Activated naive CD4-positive, alpha-beta T cell treated with anti-CD3 and anti-CD28 coated beads, Interleukin-2, amount 50 U/mL, for 72 hours (primary cell): ENCODE results near the gene KPNA4. TPM values are rescaled to one million over a fixed set of nuclear protein-coding genes. Genes with fewer than 3 reads are reported as not detected.
"Not testable (repeated sequence)": the region's sequence is repeated elsewhere in the genome, so short reads cannot be mapped to it uniquely, and the experiment has no call there.

ENCODE experiments used
- ATAC-seq, 2 donors: fragments of 150-1000 bp; cut with Tn5 transposase; 2 replicates each; pipeline ENCODE4 v1.10.0; 2021; ENCODE audit warnings: mild to moderate bottlenecking in 2 of 2, moderate library complexity in 2 of 2
- DNase-seq, 2 donors: peaks; one replicate each; pipeline ENCODE4 v3.0.0; 2021 to 2022; ENCODE audit warnings: low spot score in 2 of 2
- H3K27ac Mint-ChIP-seq, 2 donors: one replicate each; pipeline ENCODE4 v1.8.0; 2022; ENCODE audit warnings: mild to moderate bottlenecking in 2 of 2, mixed read lengths in 2 of 2
- H3K36me3 Mint-ChIP-seq, 2 donors: one replicate each; pipeline ENCODE4 v1.8.0; 2022; ENCODE audit warnings: mixed read lengths in 2 of 2
- H3K9me3 Mint-ChIP-seq, 2 donors: one replicate each; pipeline ENCODE4 v1.8.0; 2022; ENCODE audit warnings: mixed read lengths in 2 of 2
- total RNA-seq, 2 donors: library from RNA; stranded (reverse); gene quantifications; one replicate each; pipeline ENCODE4 v1.2.3, GENCODE V29; 2022

Gene KPNA4
- total RNA-seq, 2 donors from 2014 or later, result 32.9 to 86.8 TPM

DNA sequence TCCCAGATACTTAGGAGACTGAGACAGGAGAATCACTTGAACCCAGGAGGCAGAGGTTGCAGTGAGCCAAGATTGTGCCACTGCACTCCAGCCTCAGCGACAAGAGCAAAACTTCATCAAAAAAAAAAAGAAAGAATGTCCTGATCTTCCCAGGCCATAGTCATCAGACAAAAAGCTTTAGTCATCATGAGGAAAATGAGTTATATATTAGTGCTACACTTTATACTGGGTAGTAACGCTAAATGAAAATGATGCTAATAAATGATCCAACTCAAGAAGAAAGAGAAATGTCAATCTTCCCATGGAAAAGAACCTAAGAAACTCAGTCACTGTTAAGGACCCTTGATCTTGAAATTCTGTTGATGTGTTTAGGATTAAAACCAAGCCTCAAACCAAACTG, 89.5 kb downstream of the KPNA4 start:
- peaks cover 0 to 4% of the 10 kb centered on the region in 2 donors for H3K9me3 Mint-ChIP-seq
- no peak overlapping the region for H3K27ac Mint-ChIP-seq
- peaks cover 4 to 9% of the 10 kb centered on the region in 2 donors for H3K36me3 Mint-ChIP-seq
- DNase-seq, result no peak
- no peak for ATAC-seq

DNA sequence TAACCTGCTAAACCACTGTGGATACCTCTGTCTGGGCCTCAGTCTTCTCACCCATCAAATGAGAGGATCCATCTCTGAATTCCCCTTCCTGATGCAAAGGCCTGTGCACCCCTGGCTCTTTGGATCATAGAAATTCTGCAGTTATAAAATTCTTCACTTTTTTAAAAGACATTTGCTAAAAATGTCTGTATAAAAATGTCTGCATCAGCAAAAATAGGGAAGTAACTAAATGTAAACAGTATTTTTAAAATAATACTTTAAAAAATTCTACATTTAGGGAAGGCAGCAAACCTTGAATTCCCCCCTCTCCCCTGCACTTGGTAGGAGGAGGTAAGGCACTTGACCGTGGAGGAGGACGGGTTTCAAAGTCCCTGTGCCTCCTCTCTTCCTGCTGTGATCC, 90.2 kb downstream of the KPNA4 start:
- no peak for ATAC-seq
- peaks cover 0 to 4% of the 10 kb centered on the region in 2 donors for H3K9me3 Mint-ChIP-seq
- H3K27ac Mint-ChIP-seq, result no peak overlapping the region
- DNase-seq, result no peak
- H3K36me3 Mint-ChIP-seq, result peaks cover 4 to 12% of the 10 kb centered on the region in 2 donors

DNA sequence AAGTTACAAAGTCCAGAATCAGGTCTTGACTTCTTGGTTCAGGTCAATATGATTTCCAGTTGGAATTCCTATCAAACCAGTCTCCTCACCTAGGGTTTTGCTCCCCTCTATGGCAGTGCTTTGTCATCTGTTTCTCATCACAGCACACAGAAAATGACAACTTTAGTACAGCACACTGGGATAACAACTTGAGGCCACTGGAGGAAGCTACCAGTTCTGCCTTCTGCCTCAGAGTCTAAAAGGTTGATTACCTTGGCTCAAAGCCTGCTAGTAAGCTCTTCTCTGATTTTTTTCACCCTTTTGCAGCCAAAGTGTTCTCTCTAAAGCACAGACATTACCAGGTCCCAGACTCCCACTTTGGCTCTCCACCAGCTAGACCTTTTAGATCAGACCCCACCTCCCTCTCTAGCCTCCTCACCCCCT, 90.9 kb downstream of the KPNA4 start:
- ATAC-seq (no peak), DNase-seq (no peak)
- H3K36me3 Mint-ChIP-seq, result peaks cover 11 to 19% of the 10 kb centered on the region in 2 donors
- H3K27ac Mint-ChIP-seq, result no peak overlapping the region
- peaks cover 6 to 10% of the 10 kb centered on the region in 2 donors for H3K9me3 Mint-ChIP-seq

DNA sequence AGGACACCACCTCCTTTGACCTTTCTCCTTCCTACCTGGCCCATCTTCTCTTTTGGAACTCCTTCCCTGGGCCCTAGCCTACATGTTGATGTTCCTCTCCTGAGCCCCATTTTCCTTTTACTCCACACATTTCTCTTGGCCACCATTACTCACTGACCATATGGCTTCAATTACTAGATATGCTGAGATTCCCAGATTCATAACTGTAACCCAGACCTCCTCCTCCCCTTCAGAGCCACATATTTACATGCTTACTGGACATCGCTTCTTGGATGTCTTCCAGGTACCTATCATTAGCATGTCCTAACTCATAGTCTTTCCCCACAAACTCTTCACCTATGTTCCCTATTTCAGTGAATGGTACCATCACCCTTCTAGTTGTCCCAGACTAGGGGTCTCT, 91.4 kb downstream of the KPNA4 start:
- peaks cover 10 to 14% of the 10 kb centered on the region in 2 donors for H3K9me3 Mint-ChIP-seq
- DNase-seq (no peak), ATAC-seq (no peak)
- H3K36me3 Mint-ChIP-seq, result peaks cover 12 to 20% of the 10 kb centered on the region in 2 donors
- H3K27ac Mint-ChIP-seq, result no peak overlapping the region

DNA sequence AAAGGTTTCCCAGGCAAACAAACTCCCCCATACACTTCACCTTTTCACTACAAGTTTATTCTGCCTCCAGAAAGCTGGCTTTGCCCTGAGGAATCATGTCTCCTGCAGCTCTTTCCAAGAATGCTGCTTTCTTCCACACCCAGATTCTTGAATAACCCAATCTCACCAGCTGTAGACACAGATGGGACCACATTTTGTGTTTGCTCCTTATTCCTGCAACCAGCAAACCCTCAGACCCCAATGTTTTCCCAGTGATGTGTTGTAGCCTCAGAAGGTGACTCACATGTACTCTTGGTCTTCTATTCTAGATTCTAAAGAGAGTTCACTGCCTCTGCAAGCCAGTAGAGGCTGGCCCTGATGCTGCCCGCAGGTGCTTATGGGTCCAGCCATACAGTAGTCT, 92.2 kb downstream of the KPNA4 start:
- H3K27ac Mint-ChIP-seq, result no peak overlapping the region
- ATAC-seq, result no peak
- DNase-seq, result no peak
- peaks cover 12 to 20% of the 10 kb centered on the region in 2 donors for H3K36me3 Mint-ChIP-seq
- H3K9me3 Mint-ChIP-seq, result peaks cover 13 to 14% of the 10 kb centered on the region in 2 donors

DNA sequence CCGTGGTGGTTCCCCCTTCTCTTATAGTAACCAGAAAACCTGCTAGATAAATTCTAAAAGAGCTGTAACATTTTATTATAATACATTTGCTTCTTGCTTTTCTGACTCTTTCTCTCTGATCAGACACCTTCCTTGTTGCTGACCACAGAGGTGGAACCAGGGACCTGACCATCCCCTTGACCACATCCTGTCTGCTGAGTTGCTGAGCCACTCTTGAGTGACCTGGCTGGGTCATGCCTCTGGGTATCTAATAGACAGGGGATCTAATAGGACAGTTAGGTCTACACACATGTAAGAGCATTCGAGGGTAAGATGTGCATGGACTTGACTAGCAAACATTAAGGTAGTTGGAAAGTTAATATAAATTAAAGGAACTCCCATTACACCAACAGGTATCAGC, 93.0 kb downstream of the KPNA4 start:
- no peak overlapping the region for H3K27ac Mint-ChIP-seq
- peaks cover 12 to 20% of the 10 kb centered on the region in 2 donors for H3K36me3 Mint-ChIP-seq
- H3K9me3 Mint-ChIP-seq, result peaks cover 13 to 14% of the 10 kb centered on the region in 2 donors
- DNase-seq (no peak), ATAC-seq (no peak)

DNA sequence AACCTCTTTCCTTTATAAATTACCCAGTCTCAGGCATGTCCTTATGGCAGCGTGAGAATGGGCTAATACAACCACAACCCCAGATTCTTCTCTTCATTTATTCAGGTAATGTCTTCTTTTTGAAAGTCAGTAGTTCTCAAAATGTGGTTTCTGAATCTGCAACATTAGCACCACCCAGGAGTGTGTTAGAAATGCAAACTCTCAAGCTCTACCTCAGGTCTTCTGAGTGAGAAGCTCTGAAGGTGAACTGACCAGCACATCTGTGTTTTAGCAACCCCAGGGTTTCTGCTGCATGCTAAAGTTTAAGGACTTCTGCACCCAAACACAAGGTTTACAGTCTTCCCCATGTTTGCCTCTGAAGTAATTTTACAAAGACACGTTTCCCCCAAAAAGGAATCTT, 93.5 kb downstream of the KPNA4 start:
- DNase-seq (no peak), ATAC-seq (no peak)
- no peak overlapping the region for H3K27ac Mint-ChIP-seq
- peaks cover 12 to 20% of the 10 kb centered on the region in 2 donors for H3K36me3 Mint-ChIP-seq
- H3K9me3 Mint-ChIP-seq, result peaks cover 13 to 14% of the 10 kb centered on the region in 2 donors

DNA sequence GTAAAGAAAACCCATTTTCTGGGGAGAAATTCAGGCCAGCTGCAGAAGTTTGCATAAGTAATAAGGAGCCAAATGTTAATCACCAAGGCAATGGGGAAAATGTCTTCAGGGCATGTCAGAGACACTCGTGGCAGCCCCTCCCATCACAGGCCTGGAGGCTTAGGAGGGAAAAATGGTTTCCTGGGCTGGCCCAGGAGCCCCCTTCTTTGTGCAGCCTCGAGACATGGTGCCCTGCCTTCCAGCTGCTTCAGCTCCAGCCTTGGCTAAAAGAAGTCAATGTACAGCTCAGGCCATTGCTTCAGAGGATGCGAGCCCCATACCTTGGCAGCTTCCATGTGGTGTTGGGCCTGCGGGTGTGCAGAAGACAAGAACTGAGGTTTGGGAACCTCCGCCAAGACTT, 95.2 kb downstream of the KPNA4 start:
- peaks cover 13 to 14% of the 10 kb centered on the region in 2 donors for H3K9me3 Mint-ChIP-seq
- ATAC-seq, result no peak
- H3K36me3 Mint-ChIP-seq, result peaks cover 12 to 20% of the 10 kb centered on the region in 2 donors
- DNase-seq, result no peak
- H3K27ac Mint-ChIP-seq, result no peak overlapping the region

DNA sequence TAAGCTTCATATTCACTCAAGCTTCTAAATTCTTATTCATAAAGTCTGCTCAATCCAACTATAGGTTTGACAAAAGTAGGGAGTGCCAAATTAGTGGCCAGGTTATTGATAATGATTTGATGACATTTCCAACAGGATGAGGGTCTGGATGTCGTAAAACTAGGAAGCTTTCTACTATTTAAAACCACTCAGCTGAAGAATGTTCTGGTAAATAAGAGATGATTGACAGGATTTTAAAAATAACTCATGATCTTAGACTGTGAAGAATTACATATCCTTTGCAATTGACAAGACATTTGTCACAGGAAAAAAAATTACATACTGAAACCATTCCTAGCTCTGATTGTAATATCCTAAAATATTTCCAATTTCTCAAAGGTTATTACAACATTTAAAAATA, 100.4 kb downstream of the KPNA4 start:
- ATAC-seq, result no peak
- DNase-seq, result no peak
- Mint-ChIP-seq H3K36me3 (peaks cover 7% of the 10 kb centered on the region in 2 donors), H3K9me3 (peaks cover 10 to 12% of the 10 kb centered on the region in 2 donors), H3K27ac (no peak overlapping the region)

DNA sequence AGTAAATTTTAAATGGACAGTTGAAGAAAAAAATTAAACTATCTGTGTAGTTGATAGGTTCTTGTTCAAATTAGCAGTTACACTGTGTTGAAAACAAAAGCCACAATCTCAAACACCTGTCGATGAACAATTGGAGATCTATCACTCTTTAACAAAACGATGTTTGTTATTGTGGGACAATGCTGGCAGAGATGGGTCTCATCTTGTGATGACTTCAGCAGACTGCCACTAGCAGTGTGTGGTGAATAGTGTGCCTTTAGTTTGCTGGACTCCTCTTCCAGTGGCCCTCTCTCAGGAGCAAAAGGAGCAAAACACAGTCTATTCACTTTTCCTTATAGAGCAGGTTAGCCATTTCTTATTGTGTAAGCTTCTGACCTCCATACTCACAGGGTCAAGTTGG, 101.0 kb downstream of the KPNA4 start:
- DNase-seq (no peak), ATAC-seq (no peak)
- Mint-ChIP-seq H3K36me3 (peaks cover under 1% of the 10 kb centered on the region in 2 donors), H3K9me3 (peaks cover 4 to 6% of the 10 kb centered on the region in 2 donors), H3K27ac (no peak overlapping the region)

DNA sequence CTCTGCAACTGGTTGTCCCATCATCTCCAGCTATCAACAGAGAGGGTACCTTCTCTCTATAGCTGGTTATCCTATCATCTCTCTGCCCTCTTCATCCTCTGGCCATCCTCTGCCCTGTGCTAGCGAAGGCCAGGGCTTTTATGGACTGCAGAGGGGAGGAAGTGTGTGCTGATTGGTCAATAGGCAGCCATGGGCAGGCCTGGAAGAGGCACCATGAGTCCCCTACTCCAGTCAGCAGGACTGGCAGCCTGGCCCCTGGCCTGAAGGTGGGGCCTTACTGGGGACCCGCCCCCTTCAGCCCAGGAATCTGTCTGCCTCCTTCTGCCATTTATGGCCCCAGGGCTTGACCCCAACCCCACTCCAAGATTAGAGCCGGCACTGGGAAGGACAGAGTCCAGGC, 105.3 kb downstream of the KPNA4 start:
- Mint-ChIP-seq H3K36me3 (no peaks in the 10 kb centered on the region), H3K27ac (no peak overlapping the region), H3K9me3 (no peaks in the 10 kb centered on the region)
- no peak for ATAC-seq
- DNase-seq, result no peak

DNA sequence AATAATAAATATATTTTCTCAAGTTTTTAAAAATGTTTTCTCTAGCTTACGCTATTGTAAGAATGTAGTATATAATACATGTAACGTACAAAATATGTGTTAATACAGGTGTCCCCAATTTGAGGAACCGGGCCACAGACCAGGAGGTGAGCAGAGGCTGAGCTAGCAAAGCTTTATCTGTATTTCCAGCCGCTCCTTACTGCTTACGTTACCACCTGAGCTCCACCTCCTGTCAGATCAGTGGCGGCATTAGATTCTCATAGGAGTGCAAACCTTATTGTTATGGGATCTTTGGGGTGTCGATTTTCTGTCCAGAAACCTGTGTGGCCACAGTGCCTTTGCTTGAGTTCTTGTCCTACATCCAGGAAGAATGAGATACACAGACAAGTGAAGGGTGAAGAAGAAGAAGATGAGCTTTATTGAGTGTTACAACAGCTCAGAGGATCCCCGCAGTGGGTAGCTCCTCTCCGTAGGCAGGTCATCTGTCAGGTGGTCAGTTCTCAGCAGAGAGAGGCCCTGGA, 105.9 kb downstream of the KPNA4 start:
- ATAC-seq (no peak), DNase-seq (no peak)
- H3K27ac Mint-ChIP-seq, result no peak overlapping the region
- H3K36me3 Mint-ChIP-seq, result no peaks in the 10 kb centered on the region
- no peaks in the 10 kb centered on the region for H3K9me3 Mint-ChIP-seq

DNA sequence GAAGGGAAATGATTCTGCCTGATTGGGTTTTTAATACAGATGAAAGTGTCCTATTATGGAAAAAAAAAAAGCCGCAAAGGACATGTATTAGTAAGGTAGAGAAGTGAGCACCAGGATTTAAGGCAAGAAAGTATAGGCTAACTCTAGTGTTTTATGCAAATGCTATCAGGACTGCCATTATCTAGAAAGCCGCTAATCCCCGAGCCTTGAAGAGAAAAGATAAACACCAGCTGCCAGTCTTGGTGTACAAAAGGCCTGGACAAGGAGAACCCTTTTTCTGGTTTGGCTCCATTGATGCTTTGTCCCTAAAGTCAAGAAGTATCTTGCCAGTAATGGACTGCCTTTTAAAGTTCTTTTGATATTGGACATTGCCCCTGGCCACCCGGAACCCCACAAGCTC, 107.2 kb downstream of the KPNA4 start:
- no peak for DNase-seq
- Mint-ChIP-seq H3K9me3 (no peaks in the 10 kb centered on the region), H3K27ac (no peak overlapping the region), H3K36me3 (no peaks in the 10 kb centered on the region)
- ATAC-seq, result no peak

DNA sequence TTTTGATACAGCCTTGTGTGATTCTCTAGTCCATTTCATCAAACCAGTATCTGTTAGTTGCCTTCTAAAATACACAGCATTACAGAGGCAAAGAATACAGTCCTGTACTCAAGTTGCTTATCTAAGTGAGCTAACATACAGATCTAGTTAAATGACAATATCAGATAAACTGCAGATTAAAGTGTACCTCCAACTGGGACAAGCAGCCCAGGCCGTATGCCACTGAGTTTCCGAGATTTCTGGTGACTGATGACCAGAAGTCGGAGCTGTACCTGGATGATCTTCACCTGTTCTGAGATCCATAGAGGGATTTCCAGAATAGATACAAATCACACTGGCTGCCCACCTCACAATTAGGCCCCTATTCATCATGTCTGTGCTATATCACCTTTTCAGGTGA, 109.5 kb downstream of the KPNA4 start:
- Mint-ChIP-seq H3K9me3 (no peaks in the 10 kb centered on the region), H3K36me3 (no peaks in the 10 kb centered on the region), H3K27ac (no peak overlapping the region)
- DNase-seq, result no peak
- ATAC-seq, result no peak

DNA sequence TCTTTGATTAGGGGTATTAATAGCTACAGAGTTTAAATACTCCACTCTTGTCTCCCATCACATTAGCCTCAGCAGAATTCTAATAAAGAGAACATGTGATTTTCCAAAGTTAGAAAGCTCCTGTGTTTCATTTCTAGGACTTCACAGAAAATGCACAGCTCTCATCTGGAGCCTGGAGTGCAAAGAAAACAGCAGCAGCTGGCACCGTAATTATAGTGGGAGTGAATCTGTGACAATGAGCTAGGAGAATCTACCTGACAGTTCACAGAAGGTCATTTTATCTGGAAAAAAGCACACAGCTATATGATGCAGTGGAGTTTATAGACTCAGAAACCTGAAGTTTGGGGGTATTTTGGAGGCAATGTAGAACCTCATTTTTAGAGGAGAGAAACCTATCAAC, 110.4 kb downstream of the KPNA4 start:
- Mint-ChIP-seq H3K36me3 (peaks cover 8% of the 10 kb centered on the region in 2 donors), H3K9me3 (peaks cover 0 to 4% of the 10 kb centered on the region in 2 donors), H3K27ac (no peak overlapping the region)
- ATAC-seq (no peak), DNase-seq (no peak)

DNA sequence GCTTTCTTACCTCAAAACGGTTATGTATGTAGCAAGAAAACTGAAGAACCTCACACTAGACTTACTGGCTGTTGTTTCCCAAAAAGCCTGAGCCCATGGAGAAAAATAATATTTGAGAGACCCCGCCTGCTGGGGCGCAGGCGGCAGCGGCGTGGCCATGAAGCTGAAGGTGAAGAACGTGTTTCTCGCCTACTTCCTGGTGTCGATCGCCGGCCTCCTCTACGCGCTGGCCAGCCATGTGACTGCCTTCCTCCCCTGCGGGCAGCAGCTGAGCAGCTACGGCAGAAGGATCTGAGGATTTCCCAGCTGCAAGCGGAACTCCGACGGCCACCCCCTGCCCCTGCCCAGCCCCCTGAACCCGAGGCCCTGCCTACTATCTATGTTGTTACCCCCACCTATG, 113.1 kb downstream of the KPNA4 start:
- not testable (repeated sequence) for H3K9me3 Mint-ChIP-seq, ATAC-seq, DNase-seq, H3K27ac Mint-ChIP-seq
- H3K36me3 Mint-ChIP-seq, result peaks cover 20 to 29% of the 10 kb centered on the region in 2 donors

DNA sequence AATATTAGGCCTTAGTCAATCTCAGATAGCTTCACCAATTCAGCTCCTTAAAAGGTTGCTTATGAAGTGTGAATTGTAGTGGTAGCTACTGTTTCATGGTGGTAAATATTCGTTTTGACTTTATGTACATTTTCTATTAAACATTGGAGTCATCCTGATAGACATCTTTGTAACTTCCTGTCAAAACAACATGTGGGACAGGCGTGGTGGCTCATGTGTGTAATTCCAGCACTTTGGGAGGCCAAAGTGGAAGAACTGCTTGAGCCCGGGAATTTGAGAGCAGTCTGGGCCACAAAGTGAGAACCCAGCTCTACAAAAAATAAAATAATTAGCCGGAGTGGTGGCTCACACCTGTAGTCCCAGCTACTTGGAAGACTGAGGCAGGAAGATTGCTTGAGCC, 113.8 kb downstream of the KPNA4 start:
- ATAC-seq, result no peak
- DNase-seq, result no peak
- H3K9me3 Mint-ChIP-seq, result peaks cover 0 to 4% of the 10 kb centered on the region in 2 donors
- H3K27ac Mint-ChIP-seq, result no peak overlapping the region
- H3K36me3 Mint-ChIP-seq, result peaks cover 20 to 36% of the 10 kb centered on the region in 2 donors

DNA sequence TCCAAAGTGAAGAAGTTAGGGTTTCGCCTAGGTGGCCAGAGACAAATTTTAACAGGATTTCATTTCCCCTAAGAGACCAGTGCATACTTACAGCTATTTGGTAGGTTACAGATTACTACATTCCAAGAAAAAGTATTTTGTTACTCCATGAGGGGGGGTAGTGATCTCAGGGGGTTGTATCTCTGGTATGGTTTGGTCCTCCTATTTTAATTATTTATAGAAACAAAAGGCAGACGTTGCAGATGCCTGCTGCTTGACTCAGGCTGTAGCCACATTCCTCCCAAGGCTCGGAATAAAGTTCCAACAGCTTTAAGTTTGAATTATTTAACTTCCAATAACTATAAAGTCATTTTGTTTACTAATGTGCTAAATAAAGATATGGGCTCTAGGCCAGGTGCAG, 114.5 kb downstream of the KPNA4 start:
- Mint-ChIP-seq H3K9me3 (peaks cover 0 to 4% of the 10 kb centered on the region in 2 donors), H3K27ac (peak overlapping the region in 1 of 2 donors; percentile 97), H3K36me3 (peaks cover 20 to 42% of the 10 kb centered on the region in 2 donors)
- DNase-seq (no peak), ATAC-seq (no peak)
